Measurements from ENCODE around the gene ABLIM1.

DNA sequence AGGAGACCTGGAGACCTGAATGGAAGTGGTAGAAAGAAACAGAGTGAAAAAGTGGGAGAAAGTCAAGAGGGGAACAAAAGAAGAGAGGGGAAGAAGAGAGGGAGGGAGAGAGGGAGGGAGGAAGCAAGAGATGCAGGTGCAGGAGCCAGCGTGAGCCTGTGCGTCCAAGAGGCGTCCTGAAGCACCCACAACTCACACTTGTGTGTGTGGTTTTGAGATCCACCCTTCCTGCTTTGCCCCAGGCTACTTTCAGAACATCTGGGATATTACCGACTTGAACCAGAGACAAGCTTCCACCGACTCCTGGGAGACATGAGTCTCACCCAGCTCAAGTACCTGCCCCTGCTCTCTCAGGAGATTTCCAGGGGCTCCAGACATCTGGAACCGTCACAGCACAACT, 263.5 kb downstream of the ABLIM1 start:
- TF ChIP-seq, protein P1, sequence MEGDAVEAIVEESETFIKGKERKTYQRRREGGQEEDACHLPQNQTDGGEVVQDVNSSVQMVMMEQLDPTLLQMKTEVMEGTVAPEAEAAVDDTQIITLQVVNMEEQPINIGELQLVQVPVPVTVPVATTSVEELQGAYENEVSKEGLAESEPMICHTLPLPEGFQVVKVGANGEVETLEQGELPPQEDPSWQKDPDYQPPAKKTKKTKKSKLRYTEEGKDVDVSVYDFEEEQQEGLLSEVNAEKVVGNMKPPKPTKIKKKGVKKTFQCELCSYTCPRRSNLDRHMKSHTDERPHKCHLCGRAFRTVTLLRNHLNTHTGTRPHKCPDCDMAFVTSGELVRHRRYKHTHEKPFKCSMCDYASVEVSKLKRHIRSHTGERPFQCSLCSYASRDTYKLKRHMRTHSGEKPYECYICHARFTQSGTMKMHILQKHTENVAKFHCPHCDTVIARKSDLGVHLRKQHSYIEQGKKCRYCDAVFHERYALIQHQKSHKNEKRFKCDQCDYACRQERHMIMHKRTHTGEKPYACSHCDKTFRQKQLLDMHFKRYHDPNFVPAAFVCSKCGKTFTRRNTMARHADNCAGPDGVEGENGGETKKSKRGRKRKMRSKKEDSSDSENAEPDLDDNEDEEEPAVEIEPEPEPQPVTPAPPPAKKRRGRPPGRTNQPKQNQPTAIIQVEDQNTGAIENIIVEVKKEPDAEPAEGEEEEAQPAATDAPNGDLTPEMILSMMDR (IDR thresholded peaks at IDR 0.05), result no peak
- TF ChIP-seq POLR2A (IDR thresholded peaks at IDR 0.05), result no peak
